Ovary (tissue), 9 donors: ENCODE measurements around the gene LRP1B. TPM values are rescaled to one million over a fixed set of nuclear protein-coding genes. Genes with fewer than 3 reads are reported as not detected.

ENCODE experiments used
- DNase-seq, 5 donors: peaks; one replicate each; pipeline ENCODE4 v3.0.0-alpha.2; 2019 to 2020
- H3K27ac ChIP-seq, 2 donors: fragments of 200-600 bp; one replicate each; pipeline versions ENCODE4 v1.5.1 to v1.8.0; 2019 to 2022
- H3K27me3 ChIP-seq: fragments of 200-600 bp; one replicate; pipeline ENCODE4 v1.8.0; 2022
- H3K36me3 ChIP-seq: fragments of 200-600 bp; sonication (generic); one replicate; pipeline ENCODE4 v1.5.1; 2019
- H3K4me1 ChIP-seq: one replicate; pipeline ENCODE4 v1.8.1; 2013; ENCODE audit warnings: mild to moderate bottlenecking, moderate library complexity; ENCODE audit not compliant: insufficient read depth
- H3K4me3 ChIP-seq: fragments of 200-600 bp; sonication (generic); one replicate; pipeline ENCODE4 v1.5.1; 2017
- H3K9me3 ChIP-seq, 2 donors: fragments of 200-600 bp in 1 of 2; sonication (generic) in 1 of 2; one replicate each; pipeline versions ENCODE4 v1.5.1 to v1.8.1; 2013 to 2019; ENCODE audit warnings: mild to moderate bottlenecking in 1 of 2, moderate library complexity in 1 of 2
- EP300 ChIP-seq: sonication (generic); formaldehyde crosslinking; IDR thresholded peaks from one replicate; pipeline ENCODE4 v1.6.1; 2017; ENCODE audit warnings: antibody characterized with exemption
- POLR2A ChIP-seq: fragments of 450-650 bp; IDR thresholded peaks from one replicate; pipeline ENCODE4 v1.6.1; 2017; ENCODE audit warnings: antibody characterized with exemption, mild to moderate bottlenecking, moderate library complexity
- WGBS, 3 donors: extraction: QIAGEN DNeasy Blood & Tissue Kit in 1 of 3; methylation state at CpG; one replicate each; pipeline versions ENCODE4 v1.1.5 to v1.1.7; 2013 to 2017; 5-methylcytosine and 5-hydroxymethylcytosine counted together
- intact Hi-C, 4 donors: fragments of 100-400 bp; cut with DNase I; formaldehyde crosslinking; loops; one replicate each; pipeline versions ENCODE4 v1.11.0 to v1.15.1; 2022 to 2023
- polyA plus RNA-seq, 2 donors: library from polyadenylated mRNA; stranded (reverse); fragments of 200-250 nt in 1 of 2; fragments of 350-450 nt in 1 of 2; fragmentation: Illumina TruSeq in 1 of 2; extraction: RNeasy Lipid Tissue Mini Kit (QIAGEN cat#74804) in 1 of 2; gene quantifications; one replicate each; pipeline ENCODE4 v1.2.3, GENCODE V29; 2013 to 2014
- total RNA-seq, 7 donors: library from RNA; depleted of rRNA in 2 of 7; stranded (reverse); fragments of >200 nt in 2 of 7; fragmentation: NEBNext Ultra II Directional in 3 of 7; extraction: Animal tissue kit (Norgen Biotek cat#: 25700) in 3 of 7; gene quantifications; one replicate each; pipeline versions ENCODE4 v1.1.0 to v1.2.4, GENCODE V29; 2016 to 2023
- TF ChIP-seq, protein P1 (sequence below), 3 donors: fragments of 450-650 bp in 2 of 3; fragments of 200-600 bp in 1 of 3; IDR thresholded peaks; one replicate each; pipeline versions ENCODE4 v1.5.1 to v1.8.0; 2016 to 2022; ENCODE audit warnings: antibody characterized with exemption in 3 of 3, mild to moderate bottlenecking in 1 of 3
- donor health status: DM: no; HTN: no; CAD: no; lungs with moderate emphysema.
- donor health status: DM: no; HTN: no; CAD: no.
- donor health status: Bipolar disorder and iron deficiency.
- donor health status: DM: yes; HTN: yes; CAD: no.
- donor health status: DM: no; HTN: no; CAD: no.
- donor health status: DM: yes; HTN: yes; CAD: no.

Gene LRP1B
- total and polyA plus RNA-seq, 9 donors = 0.08 to 2.6 (median 0.37) TPM

DNA sequence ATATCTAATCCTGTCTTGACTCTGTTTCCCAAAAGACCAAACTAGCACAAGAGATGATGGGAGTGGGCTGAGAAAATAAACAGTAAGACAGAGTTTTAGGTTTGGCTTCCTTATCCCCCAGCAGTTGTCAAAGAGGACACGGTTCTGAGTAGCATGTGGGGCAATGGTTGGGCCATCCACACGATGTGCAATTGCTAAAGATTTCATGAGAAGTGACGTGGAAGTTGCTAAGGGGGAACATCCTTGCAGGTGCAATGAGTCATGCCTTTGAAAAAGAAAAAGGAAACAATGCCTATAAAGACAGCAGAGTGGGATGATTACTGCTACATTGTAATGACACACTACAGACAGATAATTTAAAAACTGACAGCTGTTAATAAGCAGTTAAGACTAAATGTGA, 1395.8 kb downstream of the LRP1B start:
- no peaks in the 10 kb centered on the region for H3K4me1 ChIP-seq
- H3K27me3 ChIP-seq = no peaks in the 10 kb centered on the region
- no peak for TF ChIP-seq EP300
- TF ChIP-seq, protein P1, sequence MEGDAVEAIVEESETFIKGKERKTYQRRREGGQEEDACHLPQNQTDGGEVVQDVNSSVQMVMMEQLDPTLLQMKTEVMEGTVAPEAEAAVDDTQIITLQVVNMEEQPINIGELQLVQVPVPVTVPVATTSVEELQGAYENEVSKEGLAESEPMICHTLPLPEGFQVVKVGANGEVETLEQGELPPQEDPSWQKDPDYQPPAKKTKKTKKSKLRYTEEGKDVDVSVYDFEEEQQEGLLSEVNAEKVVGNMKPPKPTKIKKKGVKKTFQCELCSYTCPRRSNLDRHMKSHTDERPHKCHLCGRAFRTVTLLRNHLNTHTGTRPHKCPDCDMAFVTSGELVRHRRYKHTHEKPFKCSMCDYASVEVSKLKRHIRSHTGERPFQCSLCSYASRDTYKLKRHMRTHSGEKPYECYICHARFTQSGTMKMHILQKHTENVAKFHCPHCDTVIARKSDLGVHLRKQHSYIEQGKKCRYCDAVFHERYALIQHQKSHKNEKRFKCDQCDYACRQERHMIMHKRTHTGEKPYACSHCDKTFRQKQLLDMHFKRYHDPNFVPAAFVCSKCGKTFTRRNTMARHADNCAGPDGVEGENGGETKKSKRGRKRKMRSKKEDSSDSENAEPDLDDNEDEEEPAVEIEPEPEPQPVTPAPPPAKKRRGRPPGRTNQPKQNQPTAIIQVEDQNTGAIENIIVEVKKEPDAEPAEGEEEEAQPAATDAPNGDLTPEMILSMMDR (IDR thresholded peaks at IDR 0.05) = no peak
- TF ChIP-seq POLR2A = no peak
- H3K36me3 ChIP-seq = no peaks in the 10 kb centered on the region
- no peak overlapping the region for H3K27ac ChIP-seq
- DNase-seq = no peak
- WGBS, 3 donors = 55 to 76% (median 76%) methylated on average over 3 of the region's 3 CpGs
- no peak overlapping the region for H3K4me3 ChIP-seq
- H3K9me3 ChIP-seq = no peaks in the 10 kb centered on the region
- intact Hi-C loops = no loop called here

DNA sequence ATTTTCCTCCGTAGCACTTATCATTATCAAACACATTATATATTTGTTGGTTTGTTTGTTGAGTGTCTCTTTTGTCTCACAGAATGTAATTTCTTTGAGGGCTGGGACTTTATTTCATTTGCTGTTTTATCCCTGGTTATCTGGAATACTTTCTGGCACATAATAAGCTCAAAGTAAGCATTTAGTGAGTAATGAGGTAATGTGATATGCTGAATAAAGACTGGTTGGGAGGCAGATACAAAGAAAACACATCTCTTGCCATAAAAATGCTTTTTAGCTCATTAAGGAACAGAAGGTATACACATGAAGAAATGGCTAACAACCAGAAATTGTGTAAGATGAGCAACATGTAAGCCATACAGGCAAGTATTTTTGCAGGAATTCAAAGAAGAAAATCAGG, 1411.8 kb downstream of the LRP1B start:
- Histone ChIP-seq H3K27me3 (no peaks in the 10 kb centered on the region), H3K36me3 (no peaks in the 10 kb centered on the region), H3K9me3 (no peaks in the 10 kb centered on the region), H3K4me1 (no peaks in the 10 kb centered on the region), H3K27ac (no peak overlapping the region), H3K4me3 (no peak overlapping the region)
- no peak for DNase-seq
- intact Hi-C loops = no loop called here
- TF ChIP-seq, protein P1 (IDR thresholded peaks at IDR 0.05) = no peak
- TF ChIP-seq EP300 (no peak), POLR2A (no peak)
- 33 to 59% (median 39%) methylated on average over 1 of the region's 1 CpG for WGBS, 3 donors

DNA sequence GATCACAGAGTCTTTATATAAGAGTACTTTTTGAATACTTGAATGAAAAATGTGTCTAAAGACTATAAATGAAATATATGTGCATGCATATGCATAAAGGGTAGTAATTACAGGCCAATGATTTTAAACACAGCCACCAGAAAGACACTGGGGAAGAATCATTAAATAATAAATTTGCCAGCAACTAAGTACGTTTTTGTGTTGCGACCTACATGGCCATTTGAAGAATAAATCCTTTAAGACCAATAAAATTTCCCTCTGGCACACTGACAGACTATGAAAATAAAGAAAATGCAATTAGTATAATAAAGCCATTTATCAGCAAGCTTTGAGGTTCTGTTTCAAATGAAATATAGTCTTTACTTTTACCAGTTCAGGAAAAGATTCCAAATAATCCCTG, 1413.3 kb downstream of the LRP1B start:
- H3K4me3 ChIP-seq = no peak overlapping the region
- TF ChIP-seq EP300 (no peak), POLR2A (no peak)
- TF ChIP-seq, protein P1 (IDR thresholded peaks at IDR 0.05) = no peak
- no peaks in the 10 kb centered on the region for H3K9me3 ChIP-seq
- H3K27ac ChIP-seq = no peak overlapping the region
- intact Hi-C loops = no loop called here
- no peaks in the 10 kb centered on the region for H3K4me1 ChIP-seq
- 58 to 64% (median 63%) methylated on average over 2 of the region's 2 CpGs for WGBS, 3 donors
- no peak for DNase-seq
- no peaks in the 10 kb centered on the region for H3K36me3 ChIP-seq
- H3K27me3 ChIP-seq = no peaks in the 10 kb centered on the region

DNA sequence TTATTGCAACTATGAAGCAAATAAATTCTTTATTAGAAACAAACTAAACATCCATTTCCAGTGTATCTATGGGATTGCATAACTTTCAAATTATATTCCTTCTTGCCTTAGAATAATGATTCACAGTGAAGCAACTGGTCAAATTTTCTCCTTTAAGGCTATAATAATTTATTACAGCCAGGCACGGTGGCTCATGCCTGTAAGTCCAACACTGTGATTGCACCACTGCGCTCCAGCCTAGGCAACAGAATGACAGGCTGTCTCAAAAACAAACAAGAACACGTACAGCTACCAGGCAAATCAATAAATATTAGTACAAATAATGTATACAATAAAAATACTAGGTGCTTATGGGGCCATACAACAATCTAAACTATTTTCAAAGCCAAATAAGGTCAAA, 1416.2 kb downstream of the LRP1B start:
- WGBS, 3 donors = 70 to 81% (median 74%) methylated on average over 3 of the region's 3 CpGs
- intact Hi-C loops = no loop called here
- H3K27me3 ChIP-seq = no peaks in the 10 kb centered on the region
- no peaks in the 10 kb centered on the region for H3K9me3 ChIP-seq
- no peak overlapping the region for H3K4me3 ChIP-seq
- TF ChIP-seq EP300 = no peak
- TF ChIP-seq POLR2A = no peak
- TF ChIP-seq, protein P1 (IDR thresholded peaks at IDR 0.05) = no peak
- DNase-seq = no peak
- no peak overlapping the region for H3K27ac ChIP-seq
- no peaks in the 10 kb centered on the region for H3K4me1 ChIP-seq
- no peaks in the 10 kb centered on the region for H3K36me3 ChIP-seq

DNA sequence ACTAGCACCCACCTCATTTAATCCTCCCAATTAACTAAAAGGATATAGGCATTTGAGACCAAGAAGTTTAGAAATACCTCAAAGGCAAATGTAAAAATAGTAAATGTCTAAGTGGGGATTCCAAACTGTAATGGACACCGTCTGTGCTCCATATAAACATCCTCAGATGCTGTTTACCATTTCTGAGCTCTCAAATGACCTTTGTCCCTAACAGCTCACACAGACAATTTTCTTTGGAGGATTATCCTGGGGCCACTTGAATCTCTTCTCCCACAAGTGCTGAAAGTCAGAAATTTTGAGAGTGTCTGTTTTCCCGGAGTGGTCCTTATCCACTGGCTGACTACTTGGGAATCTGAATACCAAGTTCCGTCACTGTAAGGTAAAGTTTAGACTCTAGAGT, 1418.9 kb downstream of the LRP1B start:
- Histone ChIP-seq H3K27me3 (no peaks in the 10 kb centered on the region), H3K36me3 (no peaks in the 10 kb centered on the region), H3K4me3 (no peak overlapping the region), H3K27ac (no peak overlapping the region), H3K4me1 (no peaks in the 10 kb centered on the region), H3K9me3 (no peaks in the 10 kb centered on the region)
- TF ChIP-seq POLR2A (no peak), EP300 (no peak)
- TF ChIP-seq, protein P1 (IDR thresholded peaks at IDR 0.05) = no peak
- WGBS, 3 donors = 68 to 88% (median 77%) methylated on average over 3 of the region's 3 CpGs
- no peak for DNase-seq
- intact Hi-C loops = no loop called here
